B cell (primary cell): Measurements from ENCODE around the gene CLDN20.

Source experiments
- EZH2 ChIP-seq: IDR thresholded peaks from 2 replicates; pipeline ENCODE4 v1.6.1; 2012; ENCODE audit warnings: borderline replicate concordance, low read depth, mild to moderate bottlenecking, moderate library complexity, low read length; ENCODE audit not compliant: insufficient read depth, poor library complexity, severe bottlenecking
- TF ChIP-seq, protein P1 (sequence below): fragments of 200-600 bp; IDR thresholded peaks from one replicate; pipeline ENCODE4 v1.8.0; 2022; ENCODE audit warnings: antibody characterized with exemption, mild to moderate bottlenecking

DNA sequence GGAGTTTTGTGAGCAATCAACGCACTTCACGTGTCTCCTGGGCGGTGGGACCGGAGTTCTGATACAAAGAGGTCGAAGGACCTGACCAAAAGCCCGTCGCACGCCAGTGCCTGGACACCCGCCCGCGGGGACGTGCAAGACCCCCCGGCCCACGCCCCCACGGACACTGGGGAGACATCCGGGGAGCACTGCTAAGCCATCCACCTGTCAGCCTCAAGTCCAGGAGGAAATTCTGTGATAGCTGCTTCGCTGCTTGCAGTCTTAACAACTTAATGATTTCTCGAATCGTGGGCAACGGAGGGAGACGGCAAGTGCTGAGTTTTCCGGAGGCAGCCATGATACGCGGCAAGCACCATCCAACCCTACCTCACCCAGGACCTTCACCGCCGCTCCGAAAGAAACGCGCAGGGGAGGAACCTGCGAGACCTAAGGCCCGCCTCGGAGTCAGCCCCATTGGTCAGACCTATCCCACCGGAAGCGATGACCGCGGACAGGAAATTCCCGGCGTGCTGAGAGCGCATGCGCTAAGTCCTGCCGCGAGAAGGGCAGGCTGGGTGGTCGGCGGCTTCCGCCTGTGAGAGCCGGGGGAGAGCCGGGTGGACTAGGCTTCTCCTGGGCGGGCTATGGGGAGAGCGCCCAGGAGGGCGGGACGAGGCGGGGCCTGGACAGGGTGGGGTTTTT, 50.4 kb downstream of the CLDN20 start, which contains the start of gene TFB1M:
- TF ChIP-seq EZH2 = no peak
- TF ChIP-seq, protein P1, sequence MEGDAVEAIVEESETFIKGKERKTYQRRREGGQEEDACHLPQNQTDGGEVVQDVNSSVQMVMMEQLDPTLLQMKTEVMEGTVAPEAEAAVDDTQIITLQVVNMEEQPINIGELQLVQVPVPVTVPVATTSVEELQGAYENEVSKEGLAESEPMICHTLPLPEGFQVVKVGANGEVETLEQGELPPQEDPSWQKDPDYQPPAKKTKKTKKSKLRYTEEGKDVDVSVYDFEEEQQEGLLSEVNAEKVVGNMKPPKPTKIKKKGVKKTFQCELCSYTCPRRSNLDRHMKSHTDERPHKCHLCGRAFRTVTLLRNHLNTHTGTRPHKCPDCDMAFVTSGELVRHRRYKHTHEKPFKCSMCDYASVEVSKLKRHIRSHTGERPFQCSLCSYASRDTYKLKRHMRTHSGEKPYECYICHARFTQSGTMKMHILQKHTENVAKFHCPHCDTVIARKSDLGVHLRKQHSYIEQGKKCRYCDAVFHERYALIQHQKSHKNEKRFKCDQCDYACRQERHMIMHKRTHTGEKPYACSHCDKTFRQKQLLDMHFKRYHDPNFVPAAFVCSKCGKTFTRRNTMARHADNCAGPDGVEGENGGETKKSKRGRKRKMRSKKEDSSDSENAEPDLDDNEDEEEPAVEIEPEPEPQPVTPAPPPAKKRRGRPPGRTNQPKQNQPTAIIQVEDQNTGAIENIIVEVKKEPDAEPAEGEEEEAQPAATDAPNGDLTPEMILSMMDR = no peak
